Ovary (tissue), 3 donors: ENCODE measurements around the gene KRT86.

Experiments used
- CTCF ChIP-seq, 3 donors: fragments of 450-650 bp in 2 of 3; fragments of 200-600 bp in 1 of 3; IDR thresholded peaks; one replicate each; pipeline versions ENCODE4 v1.5.1 to v1.8.0; 2016 to 2022; ENCODE audit warnings: antibody characterized with exemption in 3 of 3, mild to moderate bottlenecking in 1 of 3
- EP300 ChIP-seq: sonication (generic); formaldehyde crosslinking; IDR thresholded peaks from one replicate; pipeline ENCODE4 v1.6.1; 2017; ENCODE audit warnings: antibody characterized with exemption
- donor health status: DM: no; HTN: no; CAD: no.

DNA sequence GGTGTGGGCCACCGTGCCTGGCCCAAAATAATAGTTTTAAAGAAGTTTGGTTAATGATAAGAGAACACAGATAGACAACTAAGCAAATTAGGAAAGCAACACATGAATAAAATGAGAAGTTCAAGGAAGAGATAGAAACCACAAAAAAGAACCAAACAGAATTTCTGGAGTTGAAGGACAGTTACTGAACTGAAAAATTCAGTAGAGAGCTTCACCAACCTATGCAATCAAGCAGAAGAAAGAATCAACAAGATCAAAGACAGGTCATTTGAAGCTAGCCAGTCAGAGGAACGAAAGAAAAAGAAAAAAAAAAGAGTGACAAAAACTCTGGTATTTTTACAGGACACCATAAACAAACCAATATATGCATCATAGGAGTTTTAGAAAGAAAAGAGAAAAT, 62.2 kb downstream of the KRT86 start:
- no peak for TF ChIP-seq CTCF (IDR thresholded peaks at IDR 0.05)
- TF ChIP-seq EP300: no peak
